HepG2 (cell line): ENCODE results near the gene LSM12. TPM values are rescaled to one million over a fixed set of nuclear protein-coding genes. Genes with fewer than 3 reads are reported as not detected.
A peak's percentile ranks its signal among the peaks of the same experiment; 100 is the strongest.

Experiments
- ATAC-seq: fragments of 200-7000 bp; cut with Tn5 transposase; 3 replicates; pipeline ENCODE4 v1.9.1; 2020; ENCODE audit warnings: mild to moderate bottlenecking, moderate library complexity
- BruUV-seq: library from RNA; stranded (reverse); fragments of 400-500 nt; replicated peaks from 2 replicates; lab custom pipeline; 2021; lab: Mats Ljungman, UMichigan
- CTCF ChIA-PET: fragments of 300-600 bp; formaldehyde crosslinking; extraction: SDS; loops from one replicate; lab custom pipeline; 2021; ENCODE audit warnings: low total read pairs, inconsistent platforms, low intra/inter-chr PET ratio; lab: Yijun Ruan, JAX
- POLR2A ChIA-PET: fragments of 350-600 bp; sonication (Branson Sonifier 250); formaldehyde crosslinking; loops from one replicate; lab custom pipeline; 2020; ENCODE audit warnings: antibody characterized with exemption, inconsistent platforms; lab: Yijun Ruan, JAX
- DNase-seq: peaks from one replicate; pipeline ENCODE4 v3.0.0-alpha.2; 2015; ENCODE audit warnings: low spot score
- FAIRE-seq: peaks from 3 replicates; lab custom pipeline; 2011; peaks lifted over from hg19 to GRCh38; lab: Jason Lieb, UNC
- H2AFZ ChIP-seq: one replicate; pipeline ENCODE4 v1.6.1; 2011; ENCODE audit warnings: low read length, inconsistent platforms
- H3K27ac ChIP-seq: fragments of 300-600 bp; 3 replicates; pipeline ENCODE4 v1.8.0; 2011; ENCODE audit warnings: mixed run types, mild to moderate bottlenecking, mixed read lengths, low read length, inconsistent platforms; ENCODE audit not compliant: insufficient read depth; ENCODE audit errors: extremely low read length
- H3K27me3 ChIP-seq, 2 experiments: fragments of 200-600 bp in 1 of 2; 2 replicates in 1 of 2; 3 replicates in 1 of 2; pipeline versions ENCODE4 v1.6.0 to v1.8.0; 2011; ENCODE audit warnings: low read length in 2 of 2, mild to moderate bottlenecking in 2 of 2, moderate library complexity in 2 of 2, inconsistent platforms in 1 of 2; ENCODE audit not compliant: insufficient read depth in 2 of 2, control insufficient read depth in 1 of 2
- H3K36me3 ChIP-seq, 2 experiments: fragments of 200-600 bp in 1 of 2; replicated peaks in 1 of 2; 2 replicates in 1 of 2; 3 replicates in 1 of 2; pipeline versions ENCODE4 v1.5.1 to v1.8.0; 2011; ENCODE audit warnings: low read length in 2 of 2, inconsistent platforms in 1 of 2; ENCODE audit not compliant: insufficient read depth in 2 of 2, control insufficient read depth in 1 of 2
- H3K4me1 ChIP-seq: 2 replicates; pipeline ENCODE4 v1.5.1; 2012; ENCODE audit warnings: low read length, inconsistent platforms; ENCODE audit not compliant: insufficient read depth
- H3K4me2 ChIP-seq: 2 replicates; pipeline ENCODE4 v1.6.0; 2011; ENCODE audit warnings: low read depth, low read length, inconsistent platforms
- H3K4me3 ChIP-seq, 3 experiments: fragments of 200-600 bp in 1 of 3; sonication (generic), shearing (Covaris generic) in 1 of 3; replicated peaks in 1 of 3; 2 replicates each; pipeline ENCODE4 v1.5.1; 2011 to 2016; ENCODE audit warnings: low read length in 3 of 3, inconsistent platforms in 2 of 3, low read depth in 2 of 3, mild to moderate bottlenecking in 2 of 3, control low read depth in 1 of 3, mixed read lengths in 1 of 3; ENCODE audit not compliant: insufficient read depth in 1 of 3
- H3K79me2 ChIP-seq: one replicate; pipeline ENCODE4 v1.6.1; 2011; ENCODE audit warnings: low read length, inconsistent platforms; ENCODE audit not compliant: insufficient read depth
- H3K9ac ChIP-seq: 2 replicates; pipeline ENCODE4 v1.6.0; 2011; ENCODE audit warnings: mild to moderate bottlenecking, low read depth, low read length, inconsistent platforms; ENCODE audit not compliant: insufficient read depth
- H3K9me3 ChIP-seq: 2 replicates; pipeline ENCODE4 v1.5.1; 2012; ENCODE audit warnings: mild to moderate bottlenecking, low read length
- H4K20me1 ChIP-seq: 2 replicates; pipeline ENCODE4 v1.6.0; 2011; ENCODE audit warnings: inconsistent platforms, mild to moderate bottlenecking, low read length, moderate library complexity; ENCODE audit not compliant: insufficient read depth
- HNRNPH1 ChIP-seq: fragments of 200-400 bp; formaldehyde crosslinking; optimal IDR thresholded peaks from 2 replicates; pipeline ENCODE3; 2017; ENCODE audit warnings: mild to moderate bottlenecking, low read depth, low read length
- IKZF1 ChIP-seq: fragments of 450-650 bp; IDR thresholded peaks from 2 replicates; pipeline ENCODE4 v1.7.1; 2016
- MAZ ChIP-seq, 2 experiments: sonication (generic) in 1 of 2; formaldehyde crosslinking in 1 of 2; IDR thresholded peaks; 2 replicates each; pipeline versions ENCODE4 v1.5.0 to v1.6.1; 2012 to 2020; ENCODE audit warnings: low read depth in 2 of 2, mild to moderate bottlenecking in 2 of 2, borderline replicate concordance in 1 of 2, improper control_type of control experiment in 1 of 2, low read length in 1 of 2, missing genetic modification reagents in 1 of 2, moderate library complexity in 1 of 2
- MXI1 ChIP-seq: IDR thresholded peaks from 3 replicates; pipeline ENCODE4 v1.6.1; 2012; ENCODE audit warnings: low read depth, low read length, inconsistent platforms, borderline replicate concordance
- NAIF1 ChIP-seq: sonication (generic); formaldehyde crosslinking; IDR thresholded peaks from 2 replicates; pipeline ENCODE4 v1.5.0; 2020; ENCODE audit warnings: mild to moderate bottlenecking, missing genetic modification reagents, borderline replicate concordance
- NFYB ChIP-seq: sonication (generic); formaldehyde crosslinking; IDR thresholded peaks from 2 replicates; pipeline ENCODE4 v1.4.0; 2020; ENCODE audit warnings: missing genetic modification reagents
- SAP130 ChIP-seq: IDR thresholded peaks from 2 replicates; pipeline ENCODE4 v1.6.1; 2016; ENCODE audit warnings: low read depth
- SIN3A ChIP-seq: IDR thresholded peaks from 2 replicates; pipeline ENCODE4 v1.6.1; 2011; ENCODE audit warnings: low read depth, mild to moderate bottlenecking, control low read depth, low read length, borderline replicate concordance
- ZFP37 ChIP-seq: sonication (generic); formaldehyde crosslinking; IDR thresholded peaks from 2 replicates; pipeline ENCODE4 v1.4.0; 2020; ENCODE audit warnings: missing genetic modification reagents, borderline replicate concordance
- ZNF329 ChIP-seq: sonication (generic); formaldehyde crosslinking; IDR thresholded peaks from 2 replicates; pipeline ENCODE4 v1.9.0; 2021; ENCODE audit warnings: low read depth, mild to moderate bottlenecking, missing genetic modification reagents
- ZNF383 ChIP-seq: sonication (generic); formaldehyde crosslinking; IDR thresholded peaks from 2 replicates; pipeline ENCODE4 v1.4.0; 2020; ENCODE audit warnings: missing genetic modification reagents, mild to moderate bottlenecking, borderline replicate concordance
- ZNF446 ChIP-seq: sonication (generic); formaldehyde crosslinking; IDR thresholded peaks from 2 replicates; pipeline ENCODE4 v1.5.0; 2020; ENCODE audit warnings: mild to moderate bottlenecking, missing genetic modification reagents
- ZNF883 ChIP-seq: sonication (generic); formaldehyde crosslinking; IDR thresholded peaks from 2 replicates; pipeline ENCODE4 v1.5.1; 2020; ENCODE audit warnings: mild to moderate bottlenecking, missing genetic modification reagents; ENCODE audit errors: not compliant biosample characterization
- WGBS: methylation state at CpG from one replicate; pipeline ENCODE4 v1.1.6; 2017; ENCODE audit warnings: low lambda C conversion rate; 5-methylcytosine and 5-hydroxymethylcytosine counted together
- in situ Hi-C: cut with HindIII; loops from 2 replicates; pipeline ENCODE4 v1.10.0; 2017; ENCODE audit warnings: low pct_unique_long_range_greater_than_20kb; ENCODE audit not compliant: extremely low pct_ligation_motif_present
- intact Hi-C: fragments of 100-400 bp; cut with micrococcal nuclease; formaldehyde crosslinking; loops from one replicate; pipeline ENCODE4 v1.10.0; 2022; ENCODE audit not compliant: unreplicated experiment
- polyA plus RNA-seq, 8 experiments: library from polyadenylated mRNA; depleted of rRNA in 3 of 8; stranded (reverse) in 7 of 8; unstranded in 1 of 8; fragments of >200 nt; fragmentation: Illumina TruSeq in 4 of 8; extraction: Trizol in 4 of 8; gene quantifications; 2 replicates each; pipeline versions ENCODE4 v1.2.1 to v1.2.3, GENCODE V29; 2011 to 2016; ENCODE audit warnings: low read depth in 4 of 8, missing spikeins in 1 of 8, mixed read lengths in 1 of 8; ENCODE audit not compliant: insufficient read depth in 1 of 8
- total RNA-seq, 5 experiments: library from RNA; depleted of rRNA; stranded (reverse); fragments of >200 nt; fragmentation: Illumina TruSeq; extraction: Trizol; gene quantifications; 2 replicates each; pipeline ENCODE4 v1.2.3, GENCODE V29; 2016; ENCODE audit warnings: low read depth in 1 of 5
- TF ChIP-seq, protein P1 (sequence below): sonication (generic); formaldehyde crosslinking; conservative IDR thresholded peaks from 2 replicates; pipeline ENCODE4 v1.8.1; 2023; ENCODE audit warnings: missing genetic modification reagents
- TF ChIP-seq, protein P2 (sequence below): sonication (generic); formaldehyde crosslinking; IDR thresholded peaks from 2 replicates; pipeline ENCODE4 v1.4.0; 2020; ENCODE audit warnings: mild to moderate bottlenecking, missing genetic modification reagents

LSM12 gene
- total and polyA plus RNA-seq, 2 of the 13 experiments (the other 11 are each of a cell fraction or from before 2014, with no cell fraction given), result 52.8 to 55.7 TPM

DNA sequence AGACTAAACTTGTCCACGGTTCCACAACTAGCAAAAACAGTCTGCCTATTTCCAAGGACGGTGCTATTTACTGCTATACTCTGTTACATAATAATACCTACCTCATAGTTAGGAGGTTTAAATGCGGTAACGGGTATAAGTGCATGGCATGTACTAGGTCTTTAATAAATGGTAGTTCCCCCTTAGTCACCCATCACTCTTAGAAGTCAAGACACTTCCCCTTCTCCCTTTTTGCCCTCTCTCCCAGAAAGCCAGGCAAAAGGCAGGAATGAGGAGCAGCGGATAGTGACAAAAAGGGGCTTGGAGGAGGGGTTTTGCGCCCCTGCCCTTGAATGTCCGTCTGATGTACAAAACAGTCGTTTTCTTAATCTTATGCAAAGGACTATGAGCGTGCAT lies 1.1 kb upstream of the LSM12 start (continued):
- TF ChIP-seq, protein P1, sequence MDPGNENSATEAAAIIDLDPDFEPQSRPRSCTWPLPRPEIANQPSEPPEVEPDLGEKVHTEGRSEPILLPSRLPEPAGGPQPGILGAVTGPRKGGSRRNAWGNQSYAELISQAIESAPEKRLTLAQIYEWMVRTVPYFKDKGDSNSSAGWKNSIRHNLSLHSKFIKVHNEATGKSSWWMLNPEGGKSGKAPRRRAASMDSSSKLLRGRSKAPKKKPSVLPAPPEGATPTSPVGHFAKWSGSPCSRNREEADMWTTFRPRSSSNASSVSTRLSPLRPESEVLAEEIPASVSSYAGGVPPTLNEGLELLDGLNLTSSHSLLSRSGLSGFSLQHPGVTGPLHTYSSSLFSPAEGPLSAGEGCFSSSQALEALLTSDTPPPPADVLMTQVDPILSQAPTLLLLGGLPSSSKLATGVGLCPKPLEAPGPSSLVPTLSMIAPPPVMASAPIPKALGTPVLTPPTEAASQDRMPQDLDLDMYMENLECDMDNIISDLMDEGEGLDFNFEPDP (CRISPR knock-in tag), result 0 out of 2 replicates have a peak, but pooled peaks have one; percentile 30
- TF ChIP-seq, all 625 proteins: peak for 5

DNA sequence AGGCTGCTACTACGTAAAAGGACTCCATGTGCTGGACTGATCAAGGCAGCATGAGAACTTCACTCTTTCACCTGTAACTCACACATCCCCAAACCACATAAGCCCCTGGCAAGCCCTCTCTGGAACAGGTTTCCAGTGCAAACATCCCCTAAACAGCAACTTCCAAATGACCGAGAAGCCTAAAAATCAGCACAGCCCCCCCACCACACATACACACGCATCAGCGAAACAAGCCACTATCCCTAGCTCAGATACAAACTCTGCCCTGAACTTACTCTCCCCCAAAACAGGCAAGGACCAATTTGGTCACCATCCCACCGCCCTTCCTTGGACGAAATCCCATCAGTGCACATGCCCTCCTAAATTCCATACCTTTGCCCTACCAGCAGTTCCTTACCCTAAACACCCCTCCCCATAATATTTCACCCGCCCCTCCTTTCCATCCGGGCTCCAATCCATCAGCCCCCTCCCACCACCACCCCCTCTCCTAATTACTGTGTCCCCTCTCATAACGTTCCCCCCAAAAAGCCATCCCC lies 735 bp downstream of the LSM12 start:
- no peak for FAIRE-seq
- H3K9ac ChIP-seq, result peak overlapping the region; percentile 96
- intact Hi-C loops, result no loop called here
- WGBS, result 4% methylated on average over 9 of the region's 9 CpGs
- peaks cover 61% of the 10 kb centered on the region for H3K4me1 ChIP-seq
- H3K9me3 ChIP-seq, result no peaks in the 10 kb centered on the region
- peaks cover 51% of the 10 kb centered on the region for H3K79me2 ChIP-seq
- H3K27me3 ChIP-seq, result peaks cover 0 to 3% of the 10 kb centered on the region in 2 experiments; a peak in 1 of 5 replicates
- no TSS peak for BruUV-seq
- H2AFZ ChIP-seq, result no peak overlapping the region
- DNase-seq, result no peak
- H4K20me1 ChIP-seq, result no peaks in the 10 kb centered on the region; the same call in 1 of the 2 replicates
- POLR2A ChIA-PET, result interaction anchor here (0.6 to 3.1 kb wide), 25 partner anchors 9 to 156 kb away, joined by 3 to 31 read pairs (median 7); partner anchors contain the start of genes HDAC5, NAGS, TMEM101 and TMUB2
- H3K27ac ChIP-seq, result peak overlapping the region; percentile 94
- peak overlapping the region; percentile 99 for H3K4me2 ChIP-seq
- peak overlapping the region; percentile 75 to 100 (median 90) for H3K4me3 ChIP-seq
- H3K36me3 ChIP-seq, result peaks cover 5 to 32% of the 10 kb centered on the region in 2 experiments; a peak in 4 of 5 replicates
- CTCF ChIA-PET, result no interaction called here
- no peak for ATAC-seq
- in situ Hi-C loops, result no loop called here
- no peak for TF ChIP-seq MAZ (IDR thresholded peaks at IDR 0.05; ENCODE audit: borderline replicate concordance, low read depth, low read length)
- no peak; the same call in 1 of the 2 replicates for TF ChIP-seq MAZ (CRISPR knock-in tag; IDR thresholded peaks at IDR 0.05; ENCODE audit: low read depth)
- TF ChIP-seq NAIF1 (CRISPR knock-in tag), result no peak
- no peak for TF ChIP-seq ZNF883 (CRISPR knock-in tag)
- TF ChIP-seq ZNF383 (CRISPR knock-in tag), result 0 out of 2 replicates have a peak, but pooled peaks have one; percentile 12
- TF ChIP-seq SAP130, result peak; percentile 39
- TF ChIP-seq NFYB (CRISPR knock-in tag), result 0 out of 2 replicates have a peak, but pooled peaks have one; percentile 3
- no peak for TF ChIP-seq IKZF1
- TF ChIP-seq ZFP37 (CRISPR knock-in tag), result no peak
- no peak for TF ChIP-seq ZNF329 (CRISPR knock-in tag)
- 0 out of 3 replicates have a peak, but pooled peaks have one; percentile 20 for TF ChIP-seq MXI1
- 0 out of 2 replicates have a peak, but pooled peaks have one; percentile 11 for TF ChIP-seq ZNF446 (CRISPR knock-in tag)
- peak; percentile 35 for TF ChIP-seq HNRNPH1
- TF ChIP-seq SIN3A, result 0 out of 2 replicates have a peak, but pooled peaks have one; percentile 49
- TF ChIP-seq, protein P2, sequence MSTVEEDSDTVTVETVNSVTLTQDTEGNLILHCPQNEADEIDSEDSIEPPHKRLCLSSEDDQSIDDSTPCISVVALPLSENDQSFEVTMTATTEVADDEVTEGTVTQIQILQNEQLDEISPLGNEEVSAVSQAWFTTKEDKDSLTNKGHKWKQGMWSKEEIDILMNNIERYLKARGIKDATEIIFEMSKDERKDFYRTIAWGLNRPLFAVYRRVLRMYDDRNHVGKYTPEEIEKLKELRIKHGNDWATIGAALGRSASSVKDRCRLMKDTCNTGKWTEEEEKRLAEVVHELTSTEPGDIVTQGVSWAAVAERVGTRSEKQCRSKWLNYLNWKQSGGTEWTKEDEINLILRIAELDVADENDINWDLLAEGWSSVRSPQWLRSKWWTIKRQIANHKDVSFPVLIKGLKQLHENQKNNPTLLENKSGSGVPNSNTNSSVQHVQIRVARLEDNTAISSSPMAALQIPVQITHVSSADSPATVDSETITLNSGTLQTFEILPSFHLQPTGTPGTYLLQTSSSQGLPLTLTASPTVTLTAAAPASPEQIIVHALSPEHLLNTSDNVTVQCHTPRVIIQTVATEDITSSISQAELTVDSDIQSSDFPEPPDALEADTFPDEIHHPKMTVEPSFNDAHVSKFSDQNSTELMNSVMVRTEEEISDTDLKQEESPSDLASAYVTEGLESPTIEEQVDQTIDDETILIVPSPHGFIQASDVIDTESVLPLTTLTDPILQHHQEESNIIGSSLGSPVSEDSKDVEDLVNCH (CRISPR knock-in tag), result peak; percentile 13; the same call in 1 of the 2 replicates
